ENCODE data around the gene DCAF4L1. TPM values are rescaled to one million over a fixed set of nuclear protein-coding genes. Genes with fewer than 3 reads are reported as not detected.

Gene DCAF4L1
- total RNA-seq, 3 donors from 2014 or later = 0.29 to 0.48 (median 0.33) TPM

DNA sequence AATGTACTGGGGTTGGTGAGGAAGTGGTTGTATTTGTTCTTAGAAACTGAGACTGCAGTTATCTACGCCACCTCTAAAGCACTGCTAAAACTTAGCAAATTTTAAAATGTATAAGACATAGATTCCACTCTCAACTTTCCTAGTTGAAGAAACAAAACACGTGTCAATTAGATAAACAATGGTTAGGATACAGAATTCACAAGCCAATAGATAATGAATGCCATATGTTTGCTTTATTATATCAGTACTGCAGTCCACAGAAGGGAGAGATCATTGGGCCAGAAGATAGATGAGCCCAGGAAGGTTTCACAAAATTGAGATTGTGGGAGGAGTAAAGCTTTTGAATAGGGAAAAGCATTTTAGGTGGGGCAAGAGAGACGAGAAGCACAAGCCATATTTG is 32.0 kb upstream of the DCAF4L1 start:
- no peak for DNase-seq (ENCODE audit: low spot score in 2 of 2)
- Histone ChIP-seq H3K9me3 (no peaks in the 10 kb centered on the region), H3K4me3 (no peak overlapping the region), H3K27me3 (no peaks in the 10 kb centered on the region), H3K27ac (no peak overlapping the region), H3K4me1 (no peaks in the 10 kb centered on the region), H3K36me3 (peaks cover 7% of the 10 kb centered on the region)
- TF ChIP-seq, protein P1, sequence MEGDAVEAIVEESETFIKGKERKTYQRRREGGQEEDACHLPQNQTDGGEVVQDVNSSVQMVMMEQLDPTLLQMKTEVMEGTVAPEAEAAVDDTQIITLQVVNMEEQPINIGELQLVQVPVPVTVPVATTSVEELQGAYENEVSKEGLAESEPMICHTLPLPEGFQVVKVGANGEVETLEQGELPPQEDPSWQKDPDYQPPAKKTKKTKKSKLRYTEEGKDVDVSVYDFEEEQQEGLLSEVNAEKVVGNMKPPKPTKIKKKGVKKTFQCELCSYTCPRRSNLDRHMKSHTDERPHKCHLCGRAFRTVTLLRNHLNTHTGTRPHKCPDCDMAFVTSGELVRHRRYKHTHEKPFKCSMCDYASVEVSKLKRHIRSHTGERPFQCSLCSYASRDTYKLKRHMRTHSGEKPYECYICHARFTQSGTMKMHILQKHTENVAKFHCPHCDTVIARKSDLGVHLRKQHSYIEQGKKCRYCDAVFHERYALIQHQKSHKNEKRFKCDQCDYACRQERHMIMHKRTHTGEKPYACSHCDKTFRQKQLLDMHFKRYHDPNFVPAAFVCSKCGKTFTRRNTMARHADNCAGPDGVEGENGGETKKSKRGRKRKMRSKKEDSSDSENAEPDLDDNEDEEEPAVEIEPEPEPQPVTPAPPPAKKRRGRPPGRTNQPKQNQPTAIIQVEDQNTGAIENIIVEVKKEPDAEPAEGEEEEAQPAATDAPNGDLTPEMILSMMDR (IDR thresholded peaks at IDR 0.05) = no peak
- TF ChIP-seq POLR2AphosphoS5 (IDR thresholded peaks at IDR 0.05) (no peak), POLR2A (IDR thresholded peaks at IDR 0.05) (no peak)
- intact Hi-C loops (cut with DNase I; ENCODE audit: low total_unique reads) = no loop called here

DNA sequence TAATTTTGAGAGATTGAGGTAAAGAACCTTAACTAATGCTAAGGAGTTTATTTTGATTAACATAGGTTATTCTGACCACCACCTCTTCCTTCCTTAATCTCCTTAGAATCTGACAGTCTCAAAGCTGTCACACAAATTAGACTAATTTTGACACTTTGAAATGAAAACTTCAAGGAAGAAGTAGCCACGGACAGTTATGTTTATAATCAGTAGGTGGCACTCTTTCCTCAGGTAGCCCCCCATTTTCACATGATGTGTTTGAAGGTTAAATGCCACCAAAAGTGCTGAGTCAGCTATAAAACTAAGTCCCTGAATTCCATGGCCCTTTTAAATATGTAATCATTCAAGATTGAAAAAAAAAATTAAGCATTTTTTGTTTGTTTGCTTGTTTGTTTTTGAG is 23.9 kb upstream of the DCAF4L1 start:
- H3K4me1 ChIP-seq = no peaks in the 10 kb centered on the region
- no peak overlapping the region for H3K27ac ChIP-seq
- H3K4me3 ChIP-seq = no peak overlapping the region
- TF ChIP-seq POLR2AphosphoS5 (IDR thresholded peaks at IDR 0.05) (no peak), POLR2A (IDR thresholded peaks at IDR 0.05) (no peak)
- TF ChIP-seq, protein P1 (IDR thresholded peaks at IDR 0.05) = no peak
- intact Hi-C loops (cut with DNase I; ENCODE audit: low total_unique reads) = no loop called here
- no peaks in the 10 kb centered on the region for H3K9me3 ChIP-seq
- no peaks in the 10 kb centered on the region for H3K27me3 ChIP-seq
- no peak for DNase-seq (ENCODE audit: low spot score in 2 of 2)
- H3K36me3 ChIP-seq = peaks cover 7% of the 10 kb centered on the region

DNA sequence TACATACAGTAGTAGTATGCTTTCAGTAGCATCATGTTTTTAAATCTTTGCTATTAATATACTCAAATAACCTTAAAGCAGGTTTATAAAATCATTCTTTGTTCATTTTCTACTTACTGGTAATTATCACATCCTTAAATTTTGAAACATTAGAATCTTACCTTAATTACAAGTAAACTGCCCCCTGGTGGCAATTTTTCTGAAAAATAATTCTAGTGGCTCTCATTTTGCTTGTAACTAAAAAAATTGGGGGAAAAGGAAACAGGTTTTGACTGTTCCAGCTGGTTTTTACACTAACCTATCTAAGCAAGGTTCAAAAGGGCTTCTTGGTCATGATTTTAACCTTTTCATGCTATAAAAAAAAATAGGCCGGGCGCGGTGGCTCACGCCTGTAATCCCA is 18.5 kb upstream of the DCAF4L1 start:
- Histone ChIP-seq H3K36me3 (no peaks in the 10 kb centered on the region), H3K4me3 (no peak overlapping the region), H3K27ac (no peak overlapping the region), H3K9me3 (no peaks in the 10 kb centered on the region), H3K27me3 (no peaks in the 10 kb centered on the region), H3K4me1 (no peaks in the 10 kb centered on the region)
- TF ChIP-seq POLR2A (IDR thresholded peaks at IDR 0.05) = no peak
- TF ChIP-seq, protein P1 (IDR thresholded peaks at IDR 0.05) = peak in 1 of 3 donors; percentile 10
- DNase-seq (ENCODE audit: low spot score in 2 of 2) = no peak
- intact Hi-C loops (cut with DNase I; ENCODE audit: low total_unique reads) = no loop called here

DNA sequence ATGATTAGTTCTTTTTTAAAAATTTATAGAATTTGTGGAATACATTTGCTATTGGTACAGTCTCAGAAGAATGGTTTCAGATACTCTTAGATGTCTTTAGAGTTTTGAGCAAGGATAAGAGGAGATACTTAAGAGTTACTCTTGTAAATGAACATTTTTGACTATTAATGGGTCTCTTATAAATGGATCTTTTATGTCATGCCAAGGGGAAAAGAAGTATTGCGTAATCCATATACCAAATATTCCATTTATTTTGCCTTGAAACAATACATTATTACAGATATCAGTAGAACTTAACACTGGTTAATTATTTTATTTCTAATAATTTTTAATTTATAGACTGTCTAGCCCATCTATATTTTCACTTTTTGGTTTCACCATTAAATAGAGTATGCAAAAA is 17.2 kb upstream of the DCAF4L1 start:
- DNase-seq (ENCODE audit: low spot score in 2 of 2) = no peak
- intact Hi-C loops (cut with DNase I; ENCODE audit: low total_unique reads) = no loop called here

DNA sequence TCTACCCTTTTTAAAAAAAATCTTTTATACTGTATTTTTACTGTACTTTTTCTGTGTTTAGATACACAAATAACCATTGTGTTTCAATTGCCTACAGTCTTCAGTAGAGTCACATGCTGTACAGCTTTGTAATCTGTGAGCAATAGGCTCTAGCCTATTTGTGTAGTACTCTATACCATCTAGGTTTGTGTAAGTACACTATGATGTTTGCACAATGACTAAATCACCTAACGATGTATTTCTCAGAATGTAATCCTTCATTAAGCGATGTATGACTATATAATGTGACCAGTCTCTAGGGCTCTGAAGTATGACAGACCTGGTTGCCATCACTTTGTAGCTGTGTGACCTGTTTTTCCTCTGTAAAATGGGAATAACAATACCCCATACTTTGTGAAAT is 14.2 kb upstream of the DCAF4L1 start:
- Histone ChIP-seq H3K27me3 (no peaks in the 10 kb centered on the region), H3K9me3 (peaks cover 8 to 9% of the 10 kb centered on the region in 2 donors), H3K36me3 (no peaks in the 10 kb centered on the region), H3K27ac (no peak overlapping the region), H3K4me1 (no peaks in the 10 kb centered on the region), H3K4me3 (no peak overlapping the region)
- TF ChIP-seq, protein P1 (IDR thresholded peaks at IDR 0.05) = no peak
- no peak for TF ChIP-seq POLR2A (IDR thresholded peaks at IDR 0.05)
- no peak for TF ChIP-seq POLR2AphosphoS5 (IDR thresholded peaks at IDR 0.05)
- intact Hi-C loops (cut with DNase I; ENCODE audit: low total_unique reads) = no loop called here
- DNase-seq (ENCODE audit: low spot score in 2 of 2) = no peak

More for the DNA sequence above, 17.2 kb upstream of the DCAF4L1 start:
- peaks cover 8 to 9% of the 10 kb centered on the region in 2 donors for H3K9me3 ChIP-seq
- no peaks in the 10 kb centered on the region for H3K27me3 ChIP-seq
- no peak overlapping the region for H3K27ac ChIP-seq
- TF ChIP-seq POLR2AphosphoS5 (IDR thresholded peaks at IDR 0.05) (no peak), POLR2A (IDR thresholded peaks at IDR 0.05) (no peak)
- TF ChIP-seq, protein P1 (IDR thresholded peaks at IDR 0.05) = no peak
- no peaks in the 10 kb centered on the region for H3K36me3 ChIP-seq
- no peaks in the 10 kb centered on the region for H3K4me1 ChIP-seq
- H3K4me3 ChIP-seq = no peak overlapping the region
